Skeletal muscle tissue (tissue), 4 donors: ENCODE measurements around the gene PLEKHN1. TPM values are rescaled to one million over a fixed set of nuclear protein-coding genes. Genes with fewer than 3 reads are reported as not detected.
"Not testable (repeated sequence)": the region's sequence is repeated elsewhere in the genome, so short reads cannot be mapped to it uniquely, and the experiment has no call there.

ENCODE experiments used
- H3K27ac ChIP-seq: one replicate; pipeline ENCODE4 v1.7.0; 2013; ENCODE audit warnings: mild to moderate bottlenecking, low read depth, low read length, inconsistent platforms
- H3K27me3 ChIP-seq, 3 donors: one replicate each; pipeline ENCODE4 v1.7.0; 2013; ENCODE audit warnings: low read length in 3 of 3; ENCODE audit not compliant: control insufficient read depth in 3 of 3, insufficient read depth in 3 of 3
- H3K36me3 ChIP-seq, 3 donors: one replicate each; pipeline ENCODE4 v1.7.0; 2013; ENCODE audit warnings: low read length in 3 of 3; ENCODE audit not compliant: control insufficient read depth in 3 of 3, insufficient read depth in 3 of 3
- H3K4me1 ChIP-seq, 3 donors: one replicate each; pipeline ENCODE4 v1.7.0; 2013; ENCODE audit warnings: low read length in 3 of 3, mild to moderate bottlenecking in 3 of 3; ENCODE audit not compliant: control insufficient read depth in 3 of 3, insufficient read depth in 3 of 3
- H3K4me3 ChIP-seq, 3 donors: one replicate each; pipeline ENCODE4 v1.7.0; 2013; ENCODE audit warnings: low read length in 3 of 3
- H3K9ac ChIP-seq, 3 donors: one replicate each; pipeline ENCODE4 v1.7.0; 2013; ENCODE audit warnings: low read length in 3 of 3, mild to moderate bottlenecking in 3 of 3, moderate library complexity in 2 of 3, low read depth in 1 of 3
- H3K9me3 ChIP-seq, 3 donors: one replicate each; pipeline ENCODE4 v1.7.0; 2013; ENCODE audit warnings: low read length in 3 of 3; ENCODE audit not compliant: control insufficient read depth in 3 of 3
- total RNA-seq: library from RNA; depleted of rRNA; stranded (reverse); fragments of >200 nt; gene quantifications from one replicate; pipeline ENCODE4 v1.2.3, GENCODE V29; 2014
- donor health status: Osteomylitis.

The PLEKHN1 gene
- total RNA-seq, 1 donor from 2014 or later = not detected

GRCh38 chr1:942411-942821 is 23.9 kb upstream of the PLEKHN1 start:
- Histone ChIP-seq H3K9me3 (no peaks in the 10 kb centered on the region), H3K27ac (no peak overlapping the region), H3K27me3 (peaks cover 18 to 44% (median 41%) of the 10 kb centered on the region in 3 donors), H3K4me1 (peaks cover 14 to 28% (median 22%) of the 10 kb centered on the region in 3 donors), H3K4me3 (no peak overlapping the region), H3K9ac (no peak overlapping the region), H3K36me3 (peaks cover 15 to 21% (median 20%) of the 10 kb centered on the region in 3 donors)

- H3K4me1 ChIP-seq = peaks cover 14 to 28% (median 22%) of the 10 kb centered on the region in 3 donors
- H3K4me3 ChIP-seq = no peak overlapping the region
- no peak overlapping the region for H3K27ac ChIP-seq
- no peaks in the 10 kb centered on the region for H3K9me3 ChIP-seq
- H3K9ac ChIP-seq = no peak overlapping the region
- peaks cover 20 to 26% (median 26%) of the 10 kb centered on the region in 3 donors for H3K36me3 ChIP-seq
- H3K27me3 ChIP-seq = peaks cover 18 to 40% (median 37%) of the 10 kb centered on the region in 3 donors
These were observed 23.3 kb upstream of the PLEKHN1 start for GRCh38 chr1:942864-943533.

- H3K4me1 ChIP-seq = peaks cover 14 to 28% (median 22%) of the 10 kb centered on the region in 3 donors
- peaks cover 26 to 34% (median 32%) of the 10 kb centered on the region in 3 donors for H3K36me3 ChIP-seq
- no peaks in the 10 kb centered on the region for H3K9me3 ChIP-seq
- no peak overlapping the region for H3K9ac ChIP-seq
- H3K4me3 ChIP-seq = no peak overlapping the region
- peaks cover 18 to 32% (median 29%) of the 10 kb centered on the region in 3 donors for H3K27me3 ChIP-seq
- no peak overlapping the region for H3K27ac ChIP-seq
These were observed 22.5 kb upstream of the PLEKHN1 start for GRCh38 chr1:943545-944340.

- Histone ChIP-seq H3K36me3 (peaks cover 35 to 42% (median 41%) of the 10 kb centered on the region in 3 donors), H3K27ac (no peak overlapping the region), H3K9me3 (no peaks in the 10 kb centered on the region), H3K9ac (no peak overlapping the region), H3K4me1 (peaks cover 13 to 21% (median 16%) of the 10 kb centered on the region in 3 donors), H3K27me3 (peaks cover 16 to 24% (median 20%) of the 10 kb centered on the region in 3 donors), H3K4me3 (no peak overlapping the region)
These were observed 21.6 kb upstream of the PLEKHN1 start for GRCh38 chr1:944341-945325.

- Histone ChIP-seq H3K9me3 (no peaks in the 10 kb centered on the region), H3K4me1 (peaks cover 4 to 10% (median 5%) of the 10 kb centered on the region in 3 donors), H3K9ac (no peak overlapping the region), H3K4me3 (no peak overlapping the region), H3K27me3 (peaks cover 7 to 13% (median 11%) of the 10 kb centered on the region in 3 donors), H3K36me3 (peaks cover 48 to 55% (median 54%) of the 10 kb centered on the region in 3 donors), H3K27ac (no peak overlapping the region)
These were observed 20.4 kb upstream of the PLEKHN1 start for GRCh38 chr1:945688-946556.

GRCh38 chr1:946811-947210 is 19.5 kb upstream of the PLEKHN1 start:
- H3K4me1 ChIP-seq, H3K9me3 ChIP-seq, H3K27me3 ChIP-seq, H3K27ac ChIP-seq, H3K9ac ChIP-seq, H3K4me3 ChIP-seq: not testable (repeated sequence)
- H3K36me3 ChIP-seq = peaks cover 56 to 64% (median 61%) of the 10 kb centered on the region in 3 donors

- peaks cover 67 to 74% (median 72%) of the 10 kb centered on the region in 3 donors for H3K36me3 ChIP-seq
- no peak overlapping the region for H3K4me3 ChIP-seq
- no peak overlapping the region for H3K27ac ChIP-seq
These were observed 18.3 kb upstream of the PLEKHN1 start for GRCh38 chr1:947958-948357.

GRCh38 chr1:950268-950667 is 16.0 kb upstream of the PLEKHN1 start:
- no peak overlapping the region for H3K4me3 ChIP-seq
- H3K4me1 ChIP-seq = no peaks in the 10 kb centered on the region
- peaks cover 88 to 94% (median 89%) of the 10 kb centered on the region in 3 donors for H3K36me3 ChIP-seq
- H3K9me3 ChIP-seq = no peaks in the 10 kb centered on the region
- no peak overlapping the region for H3K9ac ChIP-seq
- no peak overlapping the region for H3K27ac ChIP-seq
- no peaks in the 10 kb centered on the region for H3K27me3 ChIP-seq

More at GRCh38 chr1:947958-948357, 18.3 kb upstream of the PLEKHN1 start:
- Histone ChIP-seq H3K9ac (no peak overlapping the region), H3K27me3 (peaks cover 0 to 4% (median 2%) of the 10 kb centered on the region in 3 donors), H3K4me1 (peaks cover 0 to 3% (median 0%) of the 10 kb centered on the region in 3 donors), H3K9me3 (no peaks in the 10 kb centered on the region)

- H3K27ac ChIP-seq = no peak overlapping the region
- H3K36me3 ChIP-seq = peaks cover 89 to 94% (median 91%) of the 10 kb centered on the region in 3 donors
- H3K4me1 ChIP-seq = no peaks in the 10 kb centered on the region
- no peak overlapping the region for H3K4me3 ChIP-seq
- no peak overlapping the region for H3K9ac ChIP-seq
- no peaks in the 10 kb centered on the region for H3K9me3 ChIP-seq
- H3K27me3 ChIP-seq = no peaks in the 10 kb centered on the region
These were observed 15.4 kb upstream of the PLEKHN1 start for GRCh38 chr1:950881-951280.
